ENCODE data around the gene CCDC92.

The CCDC92 gene

DNA sequence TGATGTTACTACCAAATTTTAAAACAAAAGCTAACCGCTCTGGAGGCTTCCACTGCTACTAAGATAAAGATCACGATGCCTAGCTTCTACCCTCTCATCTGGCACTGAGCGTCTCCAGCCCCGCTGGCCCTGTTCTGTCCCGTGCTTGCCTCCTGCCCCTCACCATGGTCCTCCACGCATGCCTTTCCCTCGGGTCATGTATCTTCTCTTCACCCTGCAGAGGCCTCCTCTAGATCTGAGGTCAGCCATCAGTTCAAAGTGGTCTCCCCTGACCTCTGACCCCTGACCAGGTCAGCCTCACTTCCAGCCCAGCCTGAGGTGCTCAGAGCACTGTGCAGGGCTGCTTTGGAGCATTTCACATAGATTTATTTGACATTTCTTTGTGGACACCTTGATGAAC is 28.7 kb upstream of the CCDC92 start:
- DNase-seq: no peak

DNA sequence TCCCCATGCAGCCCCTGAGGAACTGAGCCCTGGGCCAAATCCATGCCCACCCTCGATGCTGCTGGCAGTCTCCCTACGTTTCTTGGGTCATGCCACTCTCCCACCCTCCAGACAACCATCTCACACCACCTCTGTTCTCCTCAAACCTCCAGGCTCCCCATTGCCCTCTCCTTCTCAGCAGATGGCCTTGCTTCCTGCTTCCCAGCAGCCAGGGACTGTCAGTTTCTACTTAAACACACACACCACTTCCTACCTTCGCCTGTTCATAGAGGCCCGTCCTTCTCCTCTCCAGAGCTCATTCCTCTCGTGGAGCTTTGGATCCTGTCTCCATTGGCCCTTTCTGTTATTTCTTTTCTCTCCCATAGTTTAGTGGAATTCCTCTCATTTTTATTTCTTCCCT is 27.5 kb upstream of the CCDC92 start:
- DNase-seq: no peak

DNA sequence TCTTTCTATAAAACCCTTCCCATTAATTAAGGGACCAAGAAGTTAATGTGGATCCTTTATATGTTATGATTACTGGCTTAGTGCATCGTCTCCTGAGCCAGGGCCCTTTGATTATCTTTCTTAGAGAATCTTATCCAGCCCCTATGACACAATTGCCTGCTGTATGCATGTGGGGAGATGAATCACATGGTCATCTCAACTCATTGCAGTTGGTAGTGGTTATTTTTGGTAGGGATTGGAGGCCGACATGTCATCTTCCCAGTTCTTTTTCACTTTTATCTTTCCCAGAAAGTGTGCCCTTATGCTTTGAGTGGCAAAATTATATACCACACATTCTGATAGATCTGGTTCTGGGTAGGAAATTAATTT is 26.3 kb upstream of the CCDC92 start:
- no peak for DNase-seq

DNA sequence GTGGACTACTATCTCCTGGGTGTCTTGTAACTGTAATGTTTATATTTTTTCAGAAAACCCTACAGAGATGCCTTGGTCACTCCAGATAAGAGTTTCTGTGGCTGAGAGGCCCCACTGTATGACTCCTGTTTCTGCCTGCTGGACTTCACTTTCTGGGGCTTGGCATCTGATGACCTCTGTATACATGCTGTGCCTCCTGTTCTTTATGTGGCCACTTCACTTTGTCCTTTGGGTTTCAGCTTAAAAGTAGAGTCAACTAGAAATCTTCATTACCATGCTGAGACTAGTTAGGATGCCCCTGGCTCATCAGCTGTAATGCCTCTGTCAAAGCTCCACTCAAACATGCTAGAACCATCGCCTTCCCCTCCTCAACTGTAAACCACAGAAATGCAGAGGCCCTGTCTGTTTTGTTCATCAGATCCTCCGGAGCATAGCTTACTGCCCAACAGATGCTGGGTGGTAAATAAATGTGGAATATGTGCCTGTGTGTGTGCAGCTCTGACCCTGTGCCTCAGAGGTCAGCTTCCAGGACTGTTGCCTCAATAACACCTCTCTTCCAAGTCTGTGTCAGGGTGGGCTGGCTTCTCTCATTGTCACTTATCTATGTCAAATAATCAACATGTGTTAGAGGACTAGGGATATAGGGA is 25.8 kb upstream of the CCDC92 start:
- DNase-seq: no peak

DNA sequence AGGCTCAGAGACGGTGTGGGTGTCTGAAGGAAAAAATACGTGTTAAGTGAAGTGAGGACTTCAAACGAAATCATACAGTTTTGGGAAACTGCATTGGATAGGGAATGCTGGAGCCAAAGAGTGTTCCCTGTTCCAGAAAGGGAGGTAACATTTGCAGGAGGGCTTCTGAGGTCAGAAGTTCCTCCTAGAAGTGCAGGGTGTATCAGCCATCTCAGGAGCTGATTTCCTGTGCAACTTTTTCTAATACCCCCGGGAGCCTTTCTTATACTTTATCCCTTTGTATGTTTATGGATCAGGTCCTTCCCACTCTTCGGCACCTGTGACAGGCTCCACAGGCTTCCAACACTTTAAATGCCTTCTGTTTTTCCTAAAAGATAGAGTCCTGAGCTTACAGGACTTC is 25.3 kb upstream of the CCDC92 start:
- no peak for DNase-seq

DNA sequence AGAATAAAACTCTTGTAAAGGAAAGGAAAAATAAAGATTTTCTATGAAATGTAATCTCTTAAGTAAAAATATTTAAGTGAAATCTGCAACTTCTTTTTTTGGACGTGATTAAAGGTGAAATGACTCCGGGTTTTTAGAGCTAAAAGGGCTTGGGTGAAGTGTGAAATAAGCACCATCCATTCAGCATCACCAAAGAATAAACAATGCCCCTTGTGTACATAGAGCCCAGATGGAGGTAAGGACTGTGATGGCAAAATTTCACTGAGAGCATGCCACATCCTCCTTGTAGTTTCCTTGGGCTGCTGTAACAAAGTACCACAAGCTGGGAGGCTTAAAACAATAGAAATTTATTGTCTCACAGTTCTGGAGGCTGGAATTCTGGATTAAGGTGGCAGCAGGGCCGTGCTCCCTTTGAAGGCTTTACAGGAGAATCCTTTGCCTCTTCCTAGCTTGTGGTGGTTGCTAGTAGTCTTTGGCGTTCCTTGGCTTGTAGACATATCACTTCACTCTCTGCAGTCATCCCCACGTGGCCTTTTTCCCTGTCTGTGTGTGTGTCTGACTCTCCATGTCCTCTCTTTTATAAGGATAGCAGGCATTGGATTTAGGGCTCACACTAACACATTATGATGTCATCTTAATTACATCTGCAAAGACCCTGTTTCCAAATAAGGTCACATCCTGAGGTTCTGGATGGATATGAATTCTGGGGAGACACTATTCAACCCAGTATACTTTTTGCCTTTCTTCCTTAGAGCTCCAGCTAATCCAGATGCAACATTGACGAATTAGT is 24.6 kb upstream of the CCDC92 start:
- no peak for DNase-seq

DNA sequence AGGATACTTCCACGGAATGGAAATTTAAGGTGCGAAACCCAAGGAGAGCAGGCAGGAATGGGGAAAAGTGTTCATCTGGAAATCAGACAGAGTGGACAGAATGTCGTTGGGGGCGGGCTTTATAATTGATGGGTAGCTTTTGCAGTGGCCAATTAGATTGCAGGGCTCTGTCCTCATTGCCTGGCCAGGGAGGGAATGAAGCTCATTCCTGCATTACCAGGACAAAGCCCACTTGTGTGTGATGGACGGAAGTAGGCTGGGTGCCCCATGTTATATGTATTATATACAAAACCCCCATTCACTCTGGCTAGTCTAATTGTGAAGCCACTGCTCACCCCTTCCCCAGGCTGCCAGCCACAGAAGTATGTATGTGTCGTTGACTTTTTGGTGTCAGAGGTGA is 23.9 kb upstream of the CCDC92 start:
- DNase-seq: no peak

DNA sequence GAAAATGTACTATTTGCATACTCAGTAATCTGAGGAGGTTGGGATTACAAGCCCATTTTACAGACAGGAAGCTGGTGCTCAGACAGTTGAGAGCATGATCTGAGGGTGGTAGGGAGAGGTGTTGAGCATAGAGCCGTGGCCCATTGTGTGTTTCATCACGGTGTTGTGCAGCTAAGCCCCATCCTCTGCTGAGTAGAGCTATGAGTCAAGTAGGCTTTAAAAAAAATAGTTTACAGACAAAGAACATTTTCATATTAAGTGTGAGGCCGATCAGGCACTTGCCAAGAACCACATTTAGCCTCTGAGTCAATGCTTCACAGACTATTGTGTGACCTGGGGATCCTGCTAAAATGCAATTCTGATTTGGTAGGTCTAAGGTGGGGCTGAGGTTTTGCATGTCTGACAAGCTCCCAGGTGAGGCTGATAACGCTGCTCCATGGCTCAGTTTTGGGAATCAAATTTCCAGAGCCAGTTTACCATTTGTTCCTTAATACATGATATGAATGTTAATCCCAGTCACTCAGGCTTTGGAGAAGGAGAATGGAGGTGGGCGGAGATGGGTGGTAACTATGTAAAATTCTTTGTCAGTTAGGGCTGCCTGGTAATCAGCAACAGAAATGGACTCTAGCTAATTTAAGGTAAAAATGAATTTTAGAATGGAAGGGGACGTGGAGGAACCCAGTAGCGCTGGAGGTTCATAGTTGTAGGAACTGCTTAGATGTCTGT is 22.6 kb upstream of the CCDC92 start:
- no peak for DNase-seq

DNA sequence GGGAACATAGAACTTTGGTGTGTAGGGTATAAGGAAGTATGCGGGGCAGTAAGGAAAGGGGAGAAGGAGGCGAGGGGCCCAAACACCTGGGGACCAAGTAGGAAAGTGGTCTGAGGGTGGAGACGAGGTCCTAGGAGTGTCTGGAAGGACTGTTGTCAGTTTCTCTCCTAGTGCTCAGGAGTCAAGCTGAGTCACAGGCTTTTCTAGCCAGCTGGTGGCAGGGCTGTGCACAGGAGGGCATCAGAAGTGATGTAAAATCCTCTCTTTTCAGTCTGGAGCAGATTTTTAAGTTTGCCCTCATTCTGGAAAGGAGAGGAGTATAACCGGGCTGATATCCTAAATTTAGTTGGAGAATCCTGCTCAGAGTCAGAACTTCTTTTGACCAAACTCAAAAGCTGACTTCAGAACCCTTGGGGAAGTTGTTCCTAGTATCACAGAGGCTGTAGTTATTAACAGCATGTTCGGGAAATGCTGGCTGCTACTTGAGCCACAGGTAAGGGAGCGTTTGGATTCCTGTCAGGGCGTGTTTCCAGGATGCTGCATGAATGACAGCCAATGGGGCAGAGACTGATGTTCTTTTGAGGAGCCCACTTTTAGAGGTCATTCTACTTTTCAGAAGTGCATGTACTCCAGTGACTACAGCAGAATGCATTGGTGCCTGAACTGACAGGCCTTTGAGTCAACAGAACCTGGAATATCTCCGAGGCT is 19.6 kb upstream of the CCDC92 start:
- DNase-seq: no peak

DNA sequence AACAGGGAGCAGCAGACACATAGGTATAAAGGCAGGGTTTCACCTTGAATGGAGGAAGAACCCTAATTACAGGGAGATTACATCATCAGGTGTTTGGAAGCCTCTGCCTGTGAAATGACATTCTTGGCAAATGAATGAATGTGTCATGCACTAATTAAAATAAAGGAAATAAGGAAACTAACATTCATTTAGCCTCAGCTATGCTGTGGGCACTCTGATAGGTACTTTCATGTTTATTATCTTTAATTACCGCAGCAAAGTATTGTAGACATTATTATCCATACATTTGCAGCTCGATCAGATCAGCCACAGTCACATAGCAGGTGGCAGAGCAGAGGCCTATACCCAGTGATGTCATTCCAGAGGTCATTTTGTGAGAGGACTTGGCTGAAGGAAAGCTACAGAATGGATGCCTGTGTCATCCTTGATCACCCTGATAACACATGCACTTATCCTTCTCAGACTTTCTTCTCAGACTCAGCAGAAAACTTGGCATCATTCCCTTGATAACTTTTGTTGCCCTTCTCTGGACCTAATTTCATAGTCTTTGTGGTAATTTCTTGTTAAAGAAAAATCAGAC is 18.8 kb upstream of the CCDC92 start:
- DNase-seq: no peak

DNA sequence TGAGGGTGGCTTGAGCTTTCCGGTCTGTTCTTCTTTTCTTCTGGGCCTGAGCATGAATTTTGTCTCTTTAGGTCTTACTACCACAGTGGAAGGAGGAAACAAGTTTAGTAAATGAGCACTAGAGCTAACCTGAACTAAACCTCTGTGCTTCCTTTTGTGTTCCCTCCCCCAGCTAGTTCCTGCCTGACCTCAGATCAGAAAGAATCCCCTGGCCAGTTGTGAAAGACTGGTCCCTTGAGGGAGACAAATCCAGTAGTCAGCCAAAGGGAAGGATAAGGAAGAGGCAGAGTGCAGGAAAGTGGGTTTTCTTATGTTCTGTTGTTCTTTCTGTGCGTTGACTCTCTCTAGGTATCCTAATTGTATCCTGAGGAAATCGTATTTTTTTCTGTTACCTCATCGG is 17.9 kb upstream of the CCDC92 start:
- DNase-seq: no peak

DNA sequence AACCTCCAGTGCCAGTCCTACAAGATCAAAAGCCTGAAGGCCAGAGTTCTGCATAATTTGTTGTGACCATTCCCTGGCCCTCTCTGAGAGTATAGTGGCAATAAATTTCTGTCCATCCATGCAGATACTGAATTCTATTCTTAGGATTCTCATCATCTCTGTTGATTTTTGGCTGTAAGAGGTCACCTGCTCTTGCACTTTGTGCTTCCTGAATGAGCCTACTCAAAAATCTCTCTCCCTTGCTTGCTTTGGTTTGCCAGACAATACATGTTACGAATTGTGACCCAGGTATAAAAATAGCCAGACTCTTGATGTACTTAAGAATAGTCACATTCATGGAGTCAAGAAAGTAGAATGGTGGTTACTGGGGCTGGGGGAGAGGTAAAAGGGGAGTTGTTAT is 17.1 kb upstream of the CCDC92 start:
- no peak for DNase-seq

DNA sequence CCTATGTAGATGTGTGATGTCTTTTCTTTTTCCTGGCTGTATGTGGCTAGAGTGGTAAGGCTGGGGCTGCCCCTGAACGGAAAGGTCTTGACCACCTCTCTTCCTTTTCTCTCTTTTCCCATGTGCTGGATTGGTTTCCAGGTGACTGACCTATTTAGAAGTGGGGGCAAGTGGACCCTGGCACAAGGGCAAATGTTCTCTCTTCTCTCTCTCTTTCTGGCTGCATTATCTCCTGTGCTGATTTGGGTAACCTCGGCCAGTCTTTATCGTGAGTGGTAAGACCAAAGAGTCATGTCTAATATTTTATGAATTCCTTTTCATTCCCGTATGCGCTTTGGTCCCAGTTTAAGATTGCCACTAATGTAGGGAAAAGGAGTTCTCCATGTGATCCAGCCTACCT is 16.5 kb upstream of the CCDC92 start:
- no peak for DNase-seq

DNA sequence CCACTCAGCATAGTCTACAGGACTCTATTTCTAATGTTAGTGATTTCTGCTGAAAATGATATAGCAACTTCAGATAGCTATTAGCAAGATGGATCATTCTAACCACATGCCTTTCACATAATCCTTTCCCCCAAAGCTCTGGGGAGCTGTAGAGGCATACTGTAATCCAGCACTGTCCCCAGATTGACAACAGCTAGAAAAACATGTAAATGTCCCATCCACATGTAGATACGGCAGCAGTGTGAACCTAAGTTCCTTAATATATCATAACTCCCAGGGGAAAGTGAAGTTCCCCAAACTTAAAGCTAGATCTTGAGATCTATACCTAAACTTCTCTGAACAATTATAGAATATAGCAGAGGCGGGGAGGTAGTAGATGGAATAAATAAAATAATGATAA is 14.4 kb upstream of the CCDC92 start:
- no peak for DNase-seq

DNA sequence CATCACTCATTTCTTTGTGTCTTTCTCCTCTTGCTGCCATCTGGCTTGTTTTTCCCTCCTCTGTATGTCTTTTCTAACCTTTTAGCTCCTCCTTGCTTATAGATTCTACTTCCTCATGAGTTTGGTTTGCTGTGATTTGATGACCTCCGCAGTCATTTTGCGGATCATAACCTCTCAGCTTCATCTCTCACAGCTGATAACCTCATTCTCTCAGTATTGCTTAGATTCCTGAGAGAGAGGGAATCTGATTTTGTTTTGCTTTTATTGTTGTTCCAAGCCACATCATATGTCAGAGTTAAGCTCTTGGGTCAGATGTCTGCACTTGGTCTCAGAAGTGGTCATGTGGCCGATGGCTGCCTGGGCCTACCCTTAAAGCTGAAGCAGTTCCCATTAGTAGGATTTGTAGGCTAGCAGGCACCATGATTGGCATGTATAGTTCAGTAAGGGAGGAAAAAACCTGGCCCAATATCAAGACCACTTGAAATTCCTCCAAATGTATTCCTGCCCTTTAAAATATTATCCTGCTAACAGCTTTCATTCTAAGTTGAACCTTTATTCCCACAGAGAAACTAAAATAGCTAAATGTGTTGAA is 13.8 kb upstream of the CCDC92 start:
- no peak for DNase-seq

DNA sequence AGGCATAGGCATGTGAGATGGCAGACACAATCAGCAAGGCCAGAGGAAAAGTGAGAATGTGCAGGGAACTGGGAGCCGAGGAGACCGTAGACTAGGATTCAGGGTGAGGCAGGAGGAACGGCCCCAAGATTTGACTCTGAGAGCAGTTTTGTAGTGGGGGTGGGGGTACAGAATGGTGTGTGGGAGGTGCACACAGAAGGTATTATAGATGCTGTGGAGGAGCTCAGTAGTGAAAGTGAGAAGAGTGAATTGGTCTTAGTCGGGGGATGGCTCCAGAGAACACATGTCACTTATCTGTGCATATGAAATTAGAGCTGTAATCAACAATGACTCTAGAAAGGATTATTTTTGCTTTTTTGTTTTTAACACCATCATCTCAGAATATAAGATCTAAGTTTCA is 12.3 kb upstream of the CCDC92 start:
- no peak for DNase-seq

DNA sequence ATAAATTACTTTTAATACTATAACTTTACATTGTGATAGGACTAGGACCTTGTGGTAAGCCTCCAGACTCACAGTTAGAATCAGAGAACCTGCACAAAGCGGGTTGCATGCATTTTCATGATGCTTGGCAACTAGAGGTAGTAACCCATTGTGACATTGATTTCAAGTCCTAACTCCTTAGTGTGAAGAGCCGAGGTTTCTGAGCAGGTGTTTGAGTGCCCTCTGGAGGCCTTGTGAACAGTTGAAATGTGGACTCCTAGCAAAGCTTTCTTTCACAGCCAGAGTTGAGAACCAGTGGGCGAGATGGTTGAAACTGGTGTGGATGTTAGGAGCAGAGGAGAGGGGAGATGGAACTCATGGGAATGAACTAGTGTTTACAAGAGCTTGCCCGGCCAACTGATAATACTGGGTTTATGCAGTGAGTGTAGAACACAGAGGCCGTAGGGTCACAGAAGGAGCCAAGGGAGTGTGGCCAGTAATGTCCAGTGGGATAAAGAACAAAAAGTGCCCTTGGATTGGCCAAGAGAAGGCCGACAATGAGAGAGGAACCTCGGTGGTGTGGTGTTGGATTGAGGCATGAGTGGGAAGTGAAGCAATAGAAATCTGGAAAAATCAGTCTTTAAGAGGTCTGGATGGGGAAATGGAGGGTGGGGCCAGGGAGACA is 11.3 kb upstream of the CCDC92 start:
- no peak for DNase-seq

DNA sequence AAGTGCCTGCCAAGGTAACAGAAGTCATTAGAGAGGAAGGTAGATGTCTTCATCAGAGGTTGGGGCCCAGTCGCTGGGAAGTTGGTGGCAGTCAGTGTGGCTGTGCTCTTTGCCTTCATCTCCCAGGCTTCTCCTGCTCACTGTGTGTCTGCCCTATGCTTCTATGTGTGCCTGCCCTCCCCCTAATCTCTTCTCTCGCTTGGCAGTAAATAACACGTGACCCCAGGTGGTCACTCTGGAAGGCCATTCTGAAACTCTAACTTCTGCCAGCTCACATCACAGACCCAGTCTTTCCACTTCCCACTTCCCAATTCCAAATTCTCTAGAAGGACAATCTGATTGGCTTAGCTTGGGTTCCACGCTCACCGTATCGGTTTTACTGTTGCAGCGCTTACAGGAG is 9.6 kb upstream of the CCDC92 start:
- DNase-seq: no peak

DNA sequence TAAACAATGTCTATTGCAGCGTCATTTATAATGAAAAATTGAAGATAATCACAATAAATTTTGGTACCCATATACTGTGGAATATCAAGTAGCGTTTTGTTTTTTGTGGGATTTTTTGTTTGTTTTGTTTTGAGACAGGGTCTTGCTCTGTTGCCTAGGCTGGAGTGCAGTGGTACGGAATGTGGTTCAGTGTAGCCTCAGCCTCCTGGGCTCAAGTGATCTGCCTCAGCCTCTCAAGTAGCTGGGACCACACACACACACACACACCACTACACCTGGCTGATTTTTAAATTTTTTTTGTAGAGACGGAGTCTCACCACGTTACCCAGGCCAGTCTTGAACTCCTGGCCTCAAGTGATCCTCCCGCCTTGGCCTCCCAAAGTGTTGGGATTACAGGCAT is 6.9 kb upstream of the CCDC92 start:
- no peak for DNase-seq

DNA sequence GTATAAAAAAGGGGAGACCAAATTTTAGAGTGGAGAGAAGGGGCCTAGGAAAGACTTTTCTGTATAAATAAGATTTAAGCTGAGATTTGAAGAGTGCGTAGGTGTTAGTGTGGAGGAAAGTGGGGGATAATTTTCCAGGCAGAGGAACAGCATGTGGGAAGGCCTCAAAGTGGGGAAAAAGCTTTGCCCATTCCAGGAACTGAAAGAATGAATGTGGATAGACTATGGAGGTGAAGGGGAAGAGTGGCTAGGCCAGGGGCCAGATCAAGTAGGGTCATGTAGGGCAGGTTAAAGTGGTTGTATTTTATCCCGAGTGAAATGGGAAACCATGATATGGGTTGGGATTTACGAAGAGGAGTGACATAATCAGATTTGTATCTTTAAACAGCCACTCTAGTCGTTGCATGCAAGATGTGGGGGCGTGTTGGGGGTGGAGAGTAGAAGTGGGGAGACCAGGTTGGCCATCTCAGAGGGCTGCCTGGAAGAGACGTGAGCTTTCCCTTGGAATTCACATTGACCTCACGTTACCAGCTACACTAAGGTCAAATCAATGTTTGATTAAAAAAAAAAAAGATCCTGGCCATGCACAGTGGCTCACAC is 3.7 kb upstream of the CCDC92 start:
- no peak for DNase-seq

DNA sequence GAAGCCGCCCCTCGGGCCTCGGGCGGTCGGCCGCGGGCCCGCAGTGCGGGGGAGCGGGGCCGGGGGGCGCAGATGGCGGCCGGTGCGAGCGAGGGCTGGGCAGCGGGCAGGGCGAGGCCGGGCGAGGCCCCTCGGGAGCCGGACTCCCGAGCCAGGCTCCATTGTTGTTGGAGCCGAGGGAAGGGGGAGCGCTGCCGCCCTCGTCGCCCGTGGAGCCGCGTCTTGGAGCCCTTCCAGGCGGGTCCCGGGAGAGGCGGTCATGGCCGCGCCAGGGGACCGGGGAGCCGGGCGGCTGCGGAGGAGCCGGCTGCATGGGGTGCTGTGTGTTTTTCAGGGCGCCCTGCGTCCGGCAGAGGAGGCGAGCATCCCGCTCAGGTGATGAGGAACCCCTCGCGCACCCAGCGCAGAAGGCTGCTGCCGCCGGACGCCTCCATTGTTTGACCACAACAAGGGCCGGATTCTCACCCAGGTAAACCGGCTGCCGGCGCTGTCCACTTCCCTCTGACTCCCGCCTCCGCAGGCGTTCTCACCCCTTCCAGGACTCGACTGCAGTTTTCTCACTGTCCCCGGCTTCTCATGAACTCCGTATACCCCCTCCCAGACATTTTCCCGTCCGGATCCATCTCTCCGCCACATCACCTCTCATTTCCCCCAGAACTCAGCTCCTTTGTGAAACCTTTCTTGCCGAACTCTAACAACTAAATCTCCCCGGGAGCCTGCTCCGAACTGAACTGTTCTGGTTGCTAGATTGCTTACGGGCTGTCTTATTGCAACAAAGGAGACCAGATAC is 1.1 kb upstream of the CCDC92 start:
- no peak for DNase-seq
